Panc1 (cell line): ENCODE measurements around the gene GVQW3. TPM values are rescaled to one million over a fixed set of nuclear protein-coding genes. Genes with fewer than 3 reads are reported as not detected.

Experiments used
- ATAC-seq: fragments of 200-7000 bp; cut with Tn5 transposase; 2 replicates; pipeline ENCODE4 v1.9.1; 2020; ENCODE audit warnings: mild to moderate bottlenecking, moderate library complexity
- BruUV-seq: library from RNA; stranded (reverse); fragments of 400-500 nt; replicated peaks from 2 replicates; lab custom pipeline; 2021; lab: Mats Ljungman, UMichigan
- CTCF ChIA-PET: fragments of 300-600 bp; sonication (Branson Sonifier 250); formaldehyde crosslinking; loops from one replicate; lab custom pipeline; 2022; ENCODE audit warnings: antibody characterized with exemption; lab: Charles Lee
- POLR2A ChIA-PET: fragments of 300-600 bp; sonication (Branson Sonifier 250); formaldehyde crosslinking; loops from one replicate; lab custom pipeline; 2022; ENCODE audit warnings: antibody characterized with exemption; lab: Charles Lee
- DNase-seq: peaks from one replicate; pipeline ENCODE4 v3.0.0-alpha.2; 2010; ENCODE audit warnings: low read depth, low spot score
- H3K27ac ChIP-seq: 2 replicates; pipeline ENCODE4 v1.5.1; 2011; ENCODE audit warnings: mild to moderate bottlenecking, low read length, inconsistent platforms
- H3K27me3 ChIP-seq: fragments of 200-500 bp; sonication (Bioruptor generic); 2 replicates; pipeline ENCODE4 v1.6.0; 2014; ENCODE audit warnings: low read length, inconsistent platforms; ENCODE audit not compliant: control insufficient read depth, insufficient read depth
- H3K36me3 ChIP-seq: fragments of 200-500 bp; sonication (Bioruptor generic); 2 replicates; pipeline ENCODE4 v1.5.1; 2014; ENCODE audit warnings: inconsistent platforms, mild to moderate bottlenecking, low read length, moderate library complexity; ENCODE audit not compliant: control insufficient read depth, insufficient read depth
- H3K4me1 ChIP-seq: 2 replicates; pipeline ENCODE4 v1.5.1; 2011; ENCODE audit warnings: inconsistent platforms, mild to moderate bottlenecking, low read length, moderate library complexity; ENCODE audit not compliant: control insufficient read depth, insufficient read depth
- H3K4me3 ChIP-seq, 2 experiments: 2 replicates each; pipeline ENCODE4 v1.5.1; 2011 to 2012; ENCODE audit warnings: low read depth in 2 of 2, low read length in 2 of 2, mild to moderate bottlenecking in 2 of 2, inconsistent platforms in 1 of 2, moderate library complexity in 1 of 2
- H3K9me3 ChIP-seq: fragments of 200-500 bp; sonication (Bioruptor generic); 2 replicates; pipeline ENCODE4 v1.5.1; 2014; ENCODE audit warnings: low read depth, mild to moderate bottlenecking, inconsistent platforms, low read length, moderate library complexity; ENCODE audit not compliant: control insufficient read depth, insufficient read depth
- POLR2AphosphoS5 ChIP-seq: IDR thresholded peaks from 2 replicates; pipeline ENCODE4 v1.6.1; 2012; ENCODE audit warnings: mild to moderate bottlenecking, low read depth, low read length, moderate library complexity
- REST ChIP-seq, 2 experiments: IDR thresholded peaks; 2 replicates each; pipeline ENCODE4 v1.6.1; 2011 to 2012; ENCODE audit warnings: low read depth in 2 of 2, control low read depth in 1 of 2, low read length in 1 of 2, mild to moderate bottlenecking in 1 of 2, moderate library complexity in 1 of 2; ENCODE audit not compliant: insufficient read depth in 1 of 2
- SIN3A ChIP-seq: IDR thresholded peaks from 2 replicates; pipeline ENCODE4 v1.6.1; 2012; ENCODE audit warnings: low read depth, mild to moderate bottlenecking, low read length, moderate library complexity, borderline replicate concordance; ENCODE audit not compliant: insufficient read depth
- TCF7L2 ChIP-seq: IDR thresholded peaks from 2 replicates; pipeline ENCODE4 v1.6.1; 2011; ENCODE audit warnings: mild to moderate bottlenecking, low read depth, low read length, inconsistent platforms
- in situ Hi-C: cut with HindIII; loops from 2 replicates; pipeline ENCODE4 v1.10.0; 2016; ENCODE audit warnings: low sequenced_read_pairs, low pct_unique_long_range_greater_than_20kb
- intact Hi-C: fragments of 100-400 bp; cut with micrococcal nuclease; formaldehyde crosslinking; loops from one replicate; pipeline ENCODE4 v1.10.0; 2022; ENCODE audit not compliant: unreplicated experiment
- total RNA-seq: library from RNA; stranded (reverse); gene quantifications from one replicate; pipeline ENCODE4 v1.2.1, GENCODE V29; 2021; ENCODE audit not compliant: unreplicated experiment
- TF ChIP-seq, protein P1 (sequence below): fragments of 450-650 bp; IDR thresholded peaks from 2 replicates; pipeline ENCODE4 v1.5.1; 2017; ENCODE audit warnings: mild to moderate bottlenecking

GVQW3 gene
- total RNA-seq, 1 experiment from 2014 or later: 3.2 TPM

- Histone ChIP-seq H3K27me3 (no peaks in the 10 kb centered on the region), H3K9me3 (no peaks in the 10 kb centered on the region), H3K36me3 (peaks cover 17% of the 10 kb centered on the region), H3K4me1 (peaks cover 13% of the 10 kb centered on the region), H3K27ac (peak overlapping the region; percentile 100), H3K4me3 (peak overlapping the region; percentile 91 to 99)
- ATAC-seq (no peak), DNase-seq (no peak)
- TF ChIP-seq, protein P1, sequence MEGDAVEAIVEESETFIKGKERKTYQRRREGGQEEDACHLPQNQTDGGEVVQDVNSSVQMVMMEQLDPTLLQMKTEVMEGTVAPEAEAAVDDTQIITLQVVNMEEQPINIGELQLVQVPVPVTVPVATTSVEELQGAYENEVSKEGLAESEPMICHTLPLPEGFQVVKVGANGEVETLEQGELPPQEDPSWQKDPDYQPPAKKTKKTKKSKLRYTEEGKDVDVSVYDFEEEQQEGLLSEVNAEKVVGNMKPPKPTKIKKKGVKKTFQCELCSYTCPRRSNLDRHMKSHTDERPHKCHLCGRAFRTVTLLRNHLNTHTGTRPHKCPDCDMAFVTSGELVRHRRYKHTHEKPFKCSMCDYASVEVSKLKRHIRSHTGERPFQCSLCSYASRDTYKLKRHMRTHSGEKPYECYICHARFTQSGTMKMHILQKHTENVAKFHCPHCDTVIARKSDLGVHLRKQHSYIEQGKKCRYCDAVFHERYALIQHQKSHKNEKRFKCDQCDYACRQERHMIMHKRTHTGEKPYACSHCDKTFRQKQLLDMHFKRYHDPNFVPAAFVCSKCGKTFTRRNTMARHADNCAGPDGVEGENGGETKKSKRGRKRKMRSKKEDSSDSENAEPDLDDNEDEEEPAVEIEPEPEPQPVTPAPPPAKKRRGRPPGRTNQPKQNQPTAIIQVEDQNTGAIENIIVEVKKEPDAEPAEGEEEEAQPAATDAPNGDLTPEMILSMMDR: no peak
- TF ChIP-seq SIN3A: no peak
- no peak for TF ChIP-seq REST (IDR thresholded peaks at IDR 0.05; ENCODE audit: insufficient read depth in 1 of 2, low read depth in 2 of 2, low read length in 1 of 2)
- no peak for TF ChIP-seq POLR2AphosphoS5
- no peak for TF ChIP-seq TCF7L2
- BruUV-seq: no TSS peak
- in situ Hi-C loops: no loop called here
- intact Hi-C loops: no loop called here
- POLR2A ChIA-PET: interaction anchor here (0.6 kb wide), 1 partner anchor 1537 kb away, joined by 3 read pairs; no protein-coding TSS in a partner anchor
- CTCF ChIA-PET: no interaction called here
These were observed 62.3 kb downstream of the GVQW3 start for GRCh38 chr11:76443268-76443980.

DNA sequence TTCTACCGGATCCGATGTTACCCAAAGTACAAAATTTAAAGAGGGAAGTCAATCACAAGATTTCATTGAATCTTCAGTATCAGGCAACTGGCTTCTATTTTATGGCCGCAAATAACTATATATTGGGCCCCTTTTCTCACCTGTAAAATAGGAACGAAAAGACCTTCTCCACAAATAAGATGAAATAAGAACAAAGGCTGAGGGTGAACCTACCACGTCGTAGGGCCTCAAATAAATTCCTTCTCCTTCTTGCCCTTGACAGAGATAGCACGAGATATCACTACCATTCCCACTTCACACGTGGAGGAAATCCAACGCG is 62.9 kb downstream of the GVQW3 start:
- intact Hi-C loops: no loop called here

More for the DNA sequence above, 62.9 kb downstream of the GVQW3 start:
- H3K27me3 ChIP-seq: no peaks in the 10 kb centered on the region
- TF ChIP-seq POLR2AphosphoS5 (no peak), TCF7L2 (no peak), REST (IDR thresholded peaks at IDR 0.05; ENCODE audit: insufficient read depth in 1 of 2, low read depth in 2 of 2, low read length in 1 of 2) (no peak), SIN3A (no peak)
- TF ChIP-seq, protein P1: no peak
- DNase-seq (no peak), ATAC-seq (no peak)
- BruUV-seq: TSS peak; percentile 93
- peaks cover 13% of the 10 kb centered on the region for H3K4me1 ChIP-seq
- CTCF ChIA-PET: no interaction called here
- in situ Hi-C loops: no loop called here
- POLR2A ChIA-PET: no interaction called here
- peak overlapping the region; percentile 100 for H3K27ac ChIP-seq
- H3K4me3 ChIP-seq: peak overlapping the region; percentile 91 to 99
- peaks cover 21% of the 10 kb centered on the region for H3K36me3 ChIP-seq
- H3K9me3 ChIP-seq: no peaks in the 10 kb centered on the region
